BLaER1 (cell line): ENCODE measurements around the gene RFC2.
"Not testable (repeated sequence)": the region's sequence is repeated elsewhere in the genome, so short reads cannot be mapped to it uniquely, and the experiment has no call there.

Experiments
- H3K27ac ChIP-seq: shearing (Covaris generic); formaldehyde crosslinking; 2 replicates; pipeline ENCODE4 v1.8.1; 2022
- H3K27me3 ChIP-seq: shearing (Covaris generic); formaldehyde crosslinking; 2 replicates; pipeline ENCODE4 v1.8.1; 2022
- H3K36me3 ChIP-seq: shearing (Covaris generic); formaldehyde crosslinking; 2 replicates; pipeline ENCODE4 v1.8.1; 2022
- H3K4me1 ChIP-seq: shearing (Covaris generic); formaldehyde crosslinking; 2 replicates; pipeline ENCODE4 v1.8.1; 2022
- H3K4me2 ChIP-seq: shearing (Covaris generic); formaldehyde crosslinking; 2 replicates; pipeline ENCODE4 v1.8.1; 2022
- H3K4me3 ChIP-seq: shearing (Covaris generic); formaldehyde crosslinking; 2 replicates; pipeline ENCODE4 v1.8.1; 2022
- H3K9ac ChIP-seq: shearing (Covaris generic); formaldehyde crosslinking; 2 replicates; pipeline ENCODE4 v1.8.1; 2022
- H3K9me3 ChIP-seq: shearing (Covaris generic); formaldehyde crosslinking; 2 replicates; pipeline ENCODE4 v1.8.1; 2022
- H4K20me1 ChIP-seq: shearing (Covaris generic); formaldehyde crosslinking; 2 replicates; pipeline ENCODE4 v1.8.1; 2022
- Cebpa-rat ChIP-seq: shearing (Covaris generic); IDR thresholded peaks from 2 replicates; pipeline ENCODE4 v1.8.1; 2022

The RFC2 gene

DNA sequence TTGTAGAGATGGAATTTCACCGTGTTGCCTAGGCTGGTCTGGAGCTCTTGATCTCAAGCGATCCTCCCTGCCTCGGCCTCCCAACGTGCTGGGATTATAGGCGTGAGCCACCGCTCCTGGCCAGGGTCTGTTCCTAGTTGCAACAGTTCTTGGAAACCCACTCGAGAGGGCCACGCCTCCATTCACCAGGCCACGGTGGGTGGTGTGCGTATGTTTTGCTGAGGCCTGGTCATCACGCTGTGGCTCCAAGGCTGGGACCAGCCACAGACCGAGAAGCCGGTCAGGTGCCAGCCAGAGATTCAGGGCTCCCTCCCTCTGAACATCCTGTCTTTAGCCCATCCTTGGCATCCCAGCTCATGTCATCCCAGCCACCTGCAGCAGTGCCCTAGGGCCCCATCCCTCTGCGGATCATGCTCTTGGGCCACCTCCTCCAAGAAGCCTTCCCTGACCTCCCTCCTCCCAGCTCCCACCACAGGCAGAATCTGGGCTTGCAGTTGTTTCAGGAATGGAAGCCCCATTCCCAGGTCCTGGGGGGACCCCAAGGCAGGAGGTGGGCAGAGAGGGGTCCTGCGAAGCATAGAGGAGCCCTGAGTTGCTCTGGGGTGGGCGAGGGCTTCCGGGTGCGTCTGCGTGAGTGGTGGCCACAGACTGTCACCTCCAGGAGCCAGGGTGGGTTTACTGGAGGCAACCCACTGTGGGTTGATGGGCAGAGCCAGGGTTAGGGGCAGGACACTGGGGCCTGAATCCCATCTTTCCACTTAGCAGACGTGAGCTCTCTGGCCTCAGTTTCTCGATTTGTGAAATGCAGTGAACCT lies 39.2 kb downstream of the RFC2 start:
- Histone ChIP-seq H3K27ac (peak overlapping the region; percentile 100), H3K4me1 (peaks cover 73% of the 10 kb centered on the region), H3K4me3 (peak overlapping the region; percentile 57), H3K4me2 (peak overlapping the region; percentile 91), H3K36me3 (peaks cover 62% of the 10 kb centered on the region), H4K20me1 (no peaks in the 10 kb centered on the region), H3K27me3 (no peaks in the 10 kb centered on the region), H3K9me3 (peaks cover 7% of the 10 kb centered on the region; the same call in 1 of the 2 replicates), H3K9ac (peak overlapping the region; percentile 87)
- no peak for TF ChIP-seq Cebpa-rat

DNA sequence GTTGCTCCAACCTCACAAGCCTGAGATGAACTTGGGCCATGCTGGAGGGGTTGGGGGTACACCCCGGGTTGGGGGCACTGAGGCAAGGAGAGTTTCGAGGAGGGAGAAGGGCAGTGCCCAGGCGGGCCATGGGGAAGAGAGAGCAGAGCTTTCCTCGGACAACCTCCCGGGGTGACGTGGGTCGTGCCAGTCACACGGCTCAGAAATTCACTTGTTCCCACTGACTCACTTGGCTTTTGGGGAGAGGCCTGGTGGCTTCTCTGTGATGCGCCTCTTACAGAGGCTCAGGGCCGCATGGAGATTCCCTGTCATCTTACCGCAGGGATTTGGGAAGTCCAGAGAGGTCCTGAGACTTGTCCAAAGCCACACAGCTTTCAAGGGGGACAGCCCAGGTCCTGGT lies 41.5 kb downstream of the RFC2 start:
- Histone ChIP-seq H4K20me1 (no peaks in the 10 kb centered on the region), H3K27me3 (no peaks in the 10 kb centered on the region), H3K4me1 (peaks cover 69% of the 10 kb centered on the region), H3K36me3 (peaks cover 43% of the 10 kb centered on the region), H3K4me2 (peak overlapping the region; percentile 95), H3K9me3 (no peaks in the 10 kb centered on the region), H3K27ac (peak overlapping the region; percentile 99), H3K9ac (peak overlapping the region; percentile 96), H3K4me3 (peak overlapping the region; percentile 95)
- TF ChIP-seq Cebpa-rat = no peak

DNA sequence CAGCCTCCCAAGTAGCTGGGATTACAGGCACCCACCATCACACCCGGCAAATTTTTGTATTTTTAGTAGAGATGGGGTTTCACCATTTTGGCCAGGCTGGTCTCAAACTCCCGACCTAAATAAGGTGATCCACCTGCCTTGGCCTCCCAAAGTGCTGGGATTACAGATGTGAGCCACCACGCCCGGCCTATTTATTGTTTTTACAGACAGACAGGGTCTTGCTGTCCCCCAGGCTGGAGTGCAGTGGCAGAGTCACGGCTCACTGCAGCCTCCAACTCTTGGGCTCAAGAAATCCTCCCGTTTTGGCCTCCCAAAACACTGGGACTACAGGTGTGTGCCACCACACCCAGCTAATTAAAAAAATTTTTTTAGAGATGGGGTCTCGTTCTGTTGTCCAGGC lies 46.0 kb downstream of the RFC2 start:
- not testable (repeated sequence) for H3K9ac ChIP-seq, H4K20me1 ChIP-seq, H3K4me3 ChIP-seq, H3K27me3 ChIP-seq, H3K9me3 ChIP-seq
- peaks cover 75% of the 10 kb centered on the region for H3K4me1 ChIP-seq
- H3K27ac ChIP-seq = peak overlapping the region; percentile 99
- peaks cover 14% of the 10 kb centered on the region for H3K36me3 ChIP-seq
- peak overlapping the region; percentile 95 for H3K4me2 ChIP-seq

DNA sequence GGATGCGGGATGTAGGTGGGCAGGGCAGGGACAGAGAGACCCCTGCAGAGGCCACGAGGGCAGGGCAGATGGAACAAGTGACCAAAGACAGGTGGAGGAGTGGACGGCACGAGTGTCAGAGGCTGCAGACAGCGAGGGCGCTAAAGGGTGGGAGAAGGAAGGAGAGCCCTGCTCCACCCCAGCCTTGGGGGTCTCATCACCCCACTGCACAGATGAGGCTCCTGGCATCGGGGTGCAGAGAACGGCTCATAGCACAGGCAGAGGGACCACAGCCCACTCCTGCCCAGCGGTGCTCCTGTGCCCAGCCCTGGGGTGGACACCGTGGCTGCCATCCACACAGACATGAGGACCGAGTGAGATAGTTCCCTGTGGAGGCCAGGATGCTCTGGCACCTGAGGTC lies 46.6 kb downstream of the RFC2 start:
- Histone ChIP-seq H3K27ac (peak overlapping the region; percentile 29; the same call in 1 of the 2 replicates), H3K4me2 (peak overlapping the region; percentile 62), H3K9ac (no peak overlapping the region), H3K36me3 (peaks cover 9% of the 10 kb centered on the region), H3K27me3 (no peaks in the 10 kb centered on the region), H3K4me1 (peaks cover 75% of the 10 kb centered on the region), H3K9me3 (no peaks in the 10 kb centered on the region), H3K4me3 (no peak overlapping the region), H4K20me1 (no peaks in the 10 kb centered on the region)
- no peak for TF ChIP-seq Cebpa-rat

DNA sequence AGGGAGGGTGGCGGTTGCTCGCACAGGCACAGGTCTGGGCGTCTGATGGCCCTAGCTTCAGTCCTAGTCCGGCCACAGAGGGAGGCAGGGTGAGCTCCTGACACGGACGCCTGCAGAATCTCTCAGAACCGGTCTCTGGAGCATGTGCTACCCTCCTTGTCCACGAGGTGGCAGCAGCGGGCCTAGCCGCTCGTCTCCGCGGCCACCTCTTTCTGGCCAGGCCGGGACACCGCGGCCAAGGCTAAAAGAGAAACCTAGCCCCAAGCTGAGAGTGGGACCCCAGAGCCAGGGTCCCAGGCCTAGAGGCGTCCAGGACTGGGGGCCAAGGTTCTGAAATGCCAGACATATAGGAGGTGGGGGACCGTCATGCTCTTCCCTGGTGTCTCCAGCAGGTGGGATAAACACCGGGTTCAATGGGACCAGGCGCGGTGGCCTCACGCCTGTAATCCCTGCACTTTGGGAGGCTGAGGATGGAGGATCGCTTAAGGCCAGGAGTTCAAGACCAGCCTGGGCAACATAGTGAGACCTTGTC lies 47.5 kb downstream of the RFC2 start:
- no peaks in the 10 kb centered on the region for H3K36me3 ChIP-seq
- no peak for TF ChIP-seq Cebpa-rat
- H3K27ac ChIP-seq = no peak overlapping the region
- H4K20me1 ChIP-seq = no peaks in the 10 kb centered on the region
- H3K27me3 ChIP-seq = no peaks in the 10 kb centered on the region
- peak overlapping the region; percentile 62 for H3K4me2 ChIP-seq
- H3K4me1 ChIP-seq = peaks cover 66% of the 10 kb centered on the region
- no peaks in the 10 kb centered on the region for H3K9me3 ChIP-seq
- 0 out of 2 replicates have a peak overlapping the region, but pooled peaks have one; percentile 16 for H3K9ac ChIP-seq
- H3K4me3 ChIP-seq = no peak overlapping the region

DNA sequence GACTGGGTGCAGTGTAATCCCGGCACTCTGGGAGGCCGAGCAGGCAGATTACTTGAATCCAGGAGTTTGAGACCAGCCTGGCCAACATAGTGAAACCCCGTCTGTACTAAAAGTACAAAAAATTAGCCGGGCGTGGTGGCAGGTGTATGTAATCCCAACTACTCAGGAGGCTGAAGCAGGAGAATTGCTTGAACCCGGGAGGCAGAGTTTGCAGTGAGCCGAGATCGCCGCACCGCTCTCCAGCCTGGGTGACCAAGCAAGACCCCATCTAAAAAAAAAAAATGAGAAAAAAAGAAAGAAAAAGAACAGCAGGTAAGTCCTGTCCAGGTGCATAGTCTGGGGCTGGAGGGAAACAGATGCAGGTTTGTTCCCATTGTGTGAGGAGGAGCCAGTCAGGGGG lies 48.1 kb downstream of the RFC2 start:
- peak overlapping the region; percentile 62 for H3K4me2 ChIP-seq
- H3K4me1 ChIP-seq = peaks cover 65% of the 10 kb centered on the region
- H3K27ac ChIP-seq, H3K4me3 ChIP-seq, H3K27me3 ChIP-seq, H4K20me1 ChIP-seq, H3K9me3 ChIP-seq, H3K36me3 ChIP-seq: not testable (repeated sequence)
- H3K9ac ChIP-seq = 0 out of 2 replicates have a peak overlapping the region, but pooled peaks have one; percentile 16

DNA sequence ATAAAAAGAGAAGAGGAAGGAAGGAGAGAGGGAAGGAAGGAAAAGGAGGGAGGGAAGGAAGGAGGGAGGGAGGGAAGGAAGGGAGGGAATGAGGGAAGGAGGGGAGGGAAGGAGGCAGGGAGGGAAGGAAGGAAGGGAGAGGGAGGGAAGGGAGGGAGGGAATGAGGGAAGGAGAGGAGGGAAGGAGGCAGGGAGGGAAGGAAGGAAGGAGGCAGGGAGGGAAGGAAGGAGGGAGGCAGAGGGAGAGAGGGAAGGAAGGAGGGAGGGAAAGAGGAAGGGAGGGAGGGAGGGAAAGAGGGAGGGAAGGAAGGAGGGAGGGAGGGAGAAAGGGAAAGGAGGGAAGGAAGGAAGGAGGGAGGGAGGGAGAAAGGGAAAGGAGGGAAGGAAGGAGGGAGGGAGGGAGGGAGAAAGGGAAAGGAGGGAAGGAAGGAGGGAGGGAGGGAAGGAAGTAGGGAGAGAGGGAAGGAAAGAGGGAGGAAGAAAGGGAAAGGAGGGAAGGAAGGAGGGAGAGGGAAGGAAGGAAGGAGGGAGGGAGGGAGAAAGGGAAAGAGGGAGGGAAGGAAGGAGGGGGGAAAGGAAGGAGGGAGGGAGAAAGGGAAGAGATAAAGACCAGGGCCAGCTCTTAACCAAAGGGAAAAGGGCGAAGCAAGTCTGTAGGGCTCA lies 50.1 kb downstream of the RFC2 start:
- no peak overlapping the region for H3K4me3 ChIP-seq
- no peaks in the 10 kb centered on the region for H3K9me3 ChIP-seq
- H3K27me3 ChIP-seq = no peaks in the 10 kb centered on the region
- H3K9ac ChIP-seq = no peak overlapping the region
- H3K27ac ChIP-seq = peak overlapping the region; percentile 13; the same call in 1 of the 2 replicates
- no peak for TF ChIP-seq Cebpa-rat
- 0 out of 2 replicates have a peak, but pooled peaks cover under 1% of the 10 kb centered on the region for H3K36me3 ChIP-seq
- peak overlapping the region; percentile 58 for H3K4me2 ChIP-seq
- no peaks in the 10 kb centered on the region for H4K20me1 ChIP-seq
- peaks cover 60% of the 10 kb centered on the region for H3K4me1 ChIP-seq

DNA sequence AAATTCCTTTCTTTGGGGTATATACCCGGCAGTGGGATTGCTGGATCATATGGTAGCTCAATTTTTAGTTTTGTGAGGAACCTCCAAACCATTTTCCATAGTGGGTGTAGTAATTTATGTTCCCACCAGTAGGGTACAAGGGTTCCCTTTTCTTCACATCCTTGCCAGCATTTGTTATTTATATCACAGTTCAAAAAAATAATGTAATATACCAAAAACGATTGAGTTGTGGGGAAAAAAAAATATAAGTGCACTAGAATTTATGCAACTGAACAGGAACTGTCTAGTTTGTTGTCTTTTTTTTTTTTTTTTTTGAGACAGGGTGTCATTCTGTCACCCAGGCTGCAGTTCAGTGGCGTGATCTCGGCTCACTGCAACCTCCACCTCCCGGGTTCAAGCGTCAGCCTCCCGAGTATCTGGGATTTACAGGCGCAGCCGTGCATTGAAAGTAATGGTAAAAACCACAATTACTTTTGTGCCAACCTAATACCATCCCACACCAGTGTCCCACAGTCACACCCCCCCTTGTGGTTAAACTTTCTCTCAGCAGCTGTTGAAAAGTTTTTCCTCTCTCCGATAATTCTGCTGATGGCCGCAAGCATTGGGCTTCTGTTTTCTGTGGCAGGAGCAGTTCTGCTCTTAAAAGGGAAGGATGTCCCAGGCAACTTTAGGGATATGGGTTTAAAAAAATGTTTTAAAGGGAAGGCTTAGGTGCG lies 51.2 kb downstream of the RFC2 start:
- Histone ChIP-seq H3K27me3 (no peaks in the 10 kb centered on the region), H4K20me1 (no peaks in the 10 kb centered on the region), H3K9ac (no peak overlapping the region), H3K9me3 (no peaks in the 10 kb centered on the region), H3K4me3 (no peak overlapping the region), H3K4me1 (peaks cover 50% of the 10 kb centered on the region), H3K27ac (no peak overlapping the region), H3K4me2 (peak overlapping the region; percentile 68), H3K36me3 (peaks cover 11% of the 10 kb centered on the region)
- TF ChIP-seq Cebpa-rat = no peak

DNA sequence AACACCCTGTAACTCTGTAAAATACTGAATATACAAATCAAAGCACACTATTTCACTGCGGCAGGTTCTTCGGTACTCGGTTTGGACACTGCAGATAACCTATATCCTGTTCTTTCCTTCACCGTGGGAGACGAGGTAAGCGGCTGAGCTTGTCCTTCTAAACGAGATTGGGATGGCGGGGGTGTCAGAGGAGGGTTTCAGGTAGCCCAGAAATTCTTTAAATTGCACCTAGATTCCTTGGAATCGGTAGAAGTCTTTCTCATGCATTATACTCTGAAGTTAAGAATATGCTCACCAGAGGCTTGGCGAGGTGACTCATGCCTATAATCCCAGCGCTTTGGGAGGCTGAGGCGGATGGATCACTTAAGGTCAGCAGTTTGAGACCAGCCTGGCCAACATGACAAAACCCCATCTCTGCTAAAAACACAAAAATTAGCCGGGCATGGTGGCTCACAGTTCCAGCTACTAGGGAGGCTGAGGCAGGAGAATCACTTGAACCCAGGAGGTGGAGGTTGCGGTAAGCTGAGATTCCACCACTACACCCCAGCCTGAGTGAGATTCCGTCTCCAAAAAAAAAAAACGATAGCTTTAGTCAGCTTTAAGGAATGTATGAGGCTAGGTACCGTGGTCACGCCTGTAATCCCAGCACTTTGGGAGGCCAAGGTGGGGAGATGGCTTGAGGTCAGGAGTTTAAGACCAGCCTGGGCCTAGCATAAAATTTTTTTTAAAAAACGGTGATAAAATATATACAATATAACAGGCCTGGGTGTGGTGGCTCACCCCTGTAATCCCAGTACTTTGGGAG lies 54.4 kb downstream of the RFC2 start:
- peaks cover 40% of the 10 kb centered on the region for H3K36me3 ChIP-seq
- H4K20me1 ChIP-seq = peaks cover 15% of the 10 kb centered on the region
- H3K4me2 ChIP-seq = no peak overlapping the region
- H3K27ac ChIP-seq = no peak overlapping the region
- H3K9me3 ChIP-seq = no peaks in the 10 kb centered on the region
- H3K9ac ChIP-seq = no peak overlapping the region
- H3K4me1 ChIP-seq = peaks cover 19% of the 10 kb centered on the region
- no peak overlapping the region for H3K4me3 ChIP-seq
- TF ChIP-seq Cebpa-rat = no peak
- no peaks in the 10 kb centered on the region for H3K27me3 ChIP-seq
